ENCODE results near the gene TBC1D22A. TPM values are rescaled to one million over a fixed set of nuclear protein-coding genes. Genes with fewer than 3 reads are reported as not detected.
A peak's percentile ranks its signal among the peaks of the same experiment; 100 is the strongest.

Gene TBC1D22A
- total and polyA plus RNA-seq, 8 donors: 12.0 to 17.6 (median 15.3) TPM

GRCh38 chr22:47174671-47175112 is 412.2 kb downstream of the TBC1D22A start:
- Histone ChIP-seq H3K4me1 (no peaks in the 10 kb centered on the region), H3K4me3 (no peak overlapping the region), H3K27ac (no peak overlapping the region), H3K27me3 (no peaks in the 10 kb centered on the region), H3K36me3 (peaks cover 0 to 13% (median 0%) of the 10 kb centered on the region in 3 donors), H3K9me3 (no peaks in the 10 kb centered on the region)
- DNase-seq: peak in 2 of 6 donors; percentile 7 to 50
- TF ChIP-seq, protein P1, sequence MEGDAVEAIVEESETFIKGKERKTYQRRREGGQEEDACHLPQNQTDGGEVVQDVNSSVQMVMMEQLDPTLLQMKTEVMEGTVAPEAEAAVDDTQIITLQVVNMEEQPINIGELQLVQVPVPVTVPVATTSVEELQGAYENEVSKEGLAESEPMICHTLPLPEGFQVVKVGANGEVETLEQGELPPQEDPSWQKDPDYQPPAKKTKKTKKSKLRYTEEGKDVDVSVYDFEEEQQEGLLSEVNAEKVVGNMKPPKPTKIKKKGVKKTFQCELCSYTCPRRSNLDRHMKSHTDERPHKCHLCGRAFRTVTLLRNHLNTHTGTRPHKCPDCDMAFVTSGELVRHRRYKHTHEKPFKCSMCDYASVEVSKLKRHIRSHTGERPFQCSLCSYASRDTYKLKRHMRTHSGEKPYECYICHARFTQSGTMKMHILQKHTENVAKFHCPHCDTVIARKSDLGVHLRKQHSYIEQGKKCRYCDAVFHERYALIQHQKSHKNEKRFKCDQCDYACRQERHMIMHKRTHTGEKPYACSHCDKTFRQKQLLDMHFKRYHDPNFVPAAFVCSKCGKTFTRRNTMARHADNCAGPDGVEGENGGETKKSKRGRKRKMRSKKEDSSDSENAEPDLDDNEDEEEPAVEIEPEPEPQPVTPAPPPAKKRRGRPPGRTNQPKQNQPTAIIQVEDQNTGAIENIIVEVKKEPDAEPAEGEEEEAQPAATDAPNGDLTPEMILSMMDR (IDR thresholded peaks at IDR 0.05): no peak
- FAIRE-seq: no peak
- WGBS, 2 donors: 87 to 90% methylated on average over 14 of the region's 14 CpGs
- peak in 1 of 4 donors; percentile 12 for ATAC-seq
- intact Hi-C loops (cut with DNase I): no loop called here

- Histone ChIP-seq H3K4me3 (no peak overlapping the region), H3K9me3 (no peaks in the 10 kb centered on the region), H3K36me3 (peaks cover 0 to 13% (median 0%) of the 10 kb centered on the region in 3 donors), H3K27me3 (no peaks in the 10 kb centered on the region), H3K4me1 (no peaks in the 10 kb centered on the region), H3K27ac (no peak overlapping the region)
- intact Hi-C loops (cut with DNase I): no loop called here
- FAIRE-seq (no peak), ATAC-seq (peak in 3 of 4 donors; percentile 6 to 30 (median 15)), DNase-seq (peak in 3 of 6 donors; percentile 8 to 60 (median 51))
- 90% methylated on average over 38 of the region's 38 CpGs for WGBS, 2 donors
- TF ChIP-seq, protein P1 (IDR thresholded peaks at IDR 0.05): no peak
Observed at GRCh38 chr22:47175151-47176025, 412.9 kb downstream of the TBC1D22A start.

- Histone ChIP-seq H3K4me1 (no peaks in the 10 kb centered on the region), H3K4me3 (no peak overlapping the region), H3K9me3 (no peaks in the 10 kb centered on the region), H3K27ac (no peak overlapping the region), H3K36me3 (peaks cover 0 to 13% (median 0%) of the 10 kb centered on the region in 3 donors), H3K27me3 (no peaks in the 10 kb centered on the region)
- ATAC-seq (no peak), FAIRE-seq (no peak), DNase-seq (peak in 1 of 6 donors; percentile 25)
- TF ChIP-seq, protein P1 (IDR thresholded peaks at IDR 0.05): no peak
- WGBS, 2 donors: 76 to 97% methylated on average over 4 to 9 of the region's 9 CpGs
- intact Hi-C loops (cut with DNase I): no loop called here
Observed at GRCh38 chr22:47176026-47176389, 413.6 kb downstream of the TBC1D22A start.

DNA sequence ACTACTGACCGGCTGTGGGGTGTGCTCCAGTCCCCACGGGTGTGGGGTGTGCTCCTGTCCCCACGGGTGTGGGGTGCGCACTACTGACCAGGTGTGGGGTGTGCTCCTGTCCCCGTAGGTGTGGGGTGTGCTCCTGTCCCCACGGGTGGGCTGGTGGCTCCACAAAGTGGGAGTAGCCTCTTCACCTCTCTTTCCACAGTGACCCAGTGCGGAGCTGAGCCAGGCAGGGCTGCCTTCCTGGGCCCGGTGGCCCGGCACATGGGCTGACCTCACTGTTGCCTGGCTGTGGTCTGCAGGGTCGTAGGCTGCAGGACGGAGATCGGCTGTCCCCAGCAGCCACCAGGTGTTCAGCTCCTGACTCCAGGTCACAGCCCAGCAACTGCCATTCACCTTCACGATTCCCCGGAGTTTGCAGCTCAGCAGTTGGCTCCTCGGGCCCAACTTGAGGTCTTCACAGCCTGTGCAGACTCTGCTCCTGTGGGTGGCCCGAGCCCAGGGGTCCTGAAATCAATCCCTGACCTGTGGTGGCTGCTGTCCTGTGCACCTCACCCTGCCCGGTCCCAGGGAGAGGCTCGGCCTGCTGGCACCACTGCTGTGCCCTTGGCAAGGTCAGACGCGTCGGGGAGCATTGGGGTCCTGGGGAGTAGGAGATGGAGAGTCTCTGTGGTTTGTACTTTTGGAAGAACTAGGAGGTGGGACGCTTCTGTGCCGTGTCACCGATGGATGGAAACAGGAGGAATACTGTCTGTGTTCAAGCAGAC is 414.3 kb downstream of the TBC1D22A start:
- Histone ChIP-seq H3K27me3 (no peaks in the 10 kb centered on the region), H3K27ac (no peak overlapping the region), H3K36me3 (peaks cover 0 to 13% (median 0%) of the 10 kb centered on the region in 3 donors), H3K9me3 (no peaks in the 10 kb centered on the region), H3K4me3 (no peak overlapping the region), H3K4me1 (no peaks in the 10 kb centered on the region)
- 91 to 97% methylated on average over 20 to 24 of the region's 24 CpGs for WGBS, 2 donors
- DNase-seq: peak in 3 of 6 donors; percentile 4 to 53 (median 7)
- intact Hi-C loops (cut with DNase I): no loop called here
- FAIRE-seq: no peak
- TF ChIP-seq, protein P1 (IDR thresholded peaks at IDR 0.05): no peak
- ATAC-seq: peak in 1 of 4 donors; percentile 11
